ENCODE measurements around the gene DNAI1.

DNAI1 gene

DNA sequence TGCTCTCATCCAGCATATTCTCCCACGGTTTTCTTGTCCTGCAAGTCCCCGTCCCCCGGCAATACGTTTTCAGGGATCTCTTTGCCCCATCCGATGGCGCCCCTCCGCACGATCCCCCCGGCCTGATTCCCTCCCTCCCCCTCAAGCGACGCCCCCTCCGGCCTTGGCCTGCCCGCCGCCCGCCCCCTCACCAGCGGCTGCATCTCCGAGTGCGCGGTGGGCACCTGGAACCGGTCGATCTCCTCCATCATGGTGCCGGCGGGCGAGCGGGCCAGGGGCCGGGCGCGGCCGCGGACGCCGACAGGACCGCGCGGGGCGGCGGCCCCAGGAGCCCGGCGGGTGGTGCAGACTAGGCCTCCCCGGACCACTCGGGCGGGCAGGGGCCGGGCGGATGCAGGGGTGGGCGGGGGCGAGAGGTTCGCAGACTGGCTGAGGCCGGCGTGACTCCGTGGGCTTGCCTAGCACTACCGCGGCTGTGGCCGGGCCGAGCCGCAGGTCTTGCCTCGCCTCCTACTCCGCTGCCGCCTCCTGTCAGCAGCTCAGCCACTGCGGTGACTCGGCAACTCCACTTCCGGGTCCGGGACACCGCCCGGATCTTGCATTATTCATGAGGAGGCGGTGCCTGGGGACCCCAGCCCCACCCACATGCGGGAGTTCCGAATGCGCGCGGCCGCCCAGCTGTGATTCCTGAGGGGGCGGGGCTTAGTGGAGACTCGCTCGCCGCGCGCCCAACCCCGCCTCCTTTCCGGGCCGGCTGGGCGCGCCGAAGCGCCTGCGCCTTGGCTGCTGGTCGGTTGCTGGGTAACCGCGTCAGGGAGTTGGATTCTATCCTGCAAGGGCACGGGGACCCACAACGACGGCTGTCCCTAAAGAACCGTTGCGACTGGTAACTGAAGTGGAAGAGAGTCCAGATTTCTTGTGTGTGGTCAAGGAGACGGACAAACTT is at the start of gene DNAI1, which contains the start of gene FAM219A:
Gene DNAI1, plus strand, starts transcription at position 793 of the 946 bp plus-strand sequence. CDS start 201 bp downstream, outside the sequence.
Gene FAM219A, minus strand, starts transcription at position 558 of the 946 bp plus-strand sequence. Its CDS starts 307 bp downstream, at position 251.
- H3K4me3 ChIP-seq (ENCODE audit: low read depth, low read length), result peak within 1 kb of the TSS; percentile 62
- peak; percentile 99 for DNase-seq (ENCODE audit: low read depth)
- TF ChIP-seq, protein P1, sequence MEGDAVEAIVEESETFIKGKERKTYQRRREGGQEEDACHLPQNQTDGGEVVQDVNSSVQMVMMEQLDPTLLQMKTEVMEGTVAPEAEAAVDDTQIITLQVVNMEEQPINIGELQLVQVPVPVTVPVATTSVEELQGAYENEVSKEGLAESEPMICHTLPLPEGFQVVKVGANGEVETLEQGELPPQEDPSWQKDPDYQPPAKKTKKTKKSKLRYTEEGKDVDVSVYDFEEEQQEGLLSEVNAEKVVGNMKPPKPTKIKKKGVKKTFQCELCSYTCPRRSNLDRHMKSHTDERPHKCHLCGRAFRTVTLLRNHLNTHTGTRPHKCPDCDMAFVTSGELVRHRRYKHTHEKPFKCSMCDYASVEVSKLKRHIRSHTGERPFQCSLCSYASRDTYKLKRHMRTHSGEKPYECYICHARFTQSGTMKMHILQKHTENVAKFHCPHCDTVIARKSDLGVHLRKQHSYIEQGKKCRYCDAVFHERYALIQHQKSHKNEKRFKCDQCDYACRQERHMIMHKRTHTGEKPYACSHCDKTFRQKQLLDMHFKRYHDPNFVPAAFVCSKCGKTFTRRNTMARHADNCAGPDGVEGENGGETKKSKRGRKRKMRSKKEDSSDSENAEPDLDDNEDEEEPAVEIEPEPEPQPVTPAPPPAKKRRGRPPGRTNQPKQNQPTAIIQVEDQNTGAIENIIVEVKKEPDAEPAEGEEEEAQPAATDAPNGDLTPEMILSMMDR (IDR thresholded peaks at IDR 0.05; ENCODE audit: insufficient read depth, low read depth, low read length, missing control alignments), result no peak

DNA sequence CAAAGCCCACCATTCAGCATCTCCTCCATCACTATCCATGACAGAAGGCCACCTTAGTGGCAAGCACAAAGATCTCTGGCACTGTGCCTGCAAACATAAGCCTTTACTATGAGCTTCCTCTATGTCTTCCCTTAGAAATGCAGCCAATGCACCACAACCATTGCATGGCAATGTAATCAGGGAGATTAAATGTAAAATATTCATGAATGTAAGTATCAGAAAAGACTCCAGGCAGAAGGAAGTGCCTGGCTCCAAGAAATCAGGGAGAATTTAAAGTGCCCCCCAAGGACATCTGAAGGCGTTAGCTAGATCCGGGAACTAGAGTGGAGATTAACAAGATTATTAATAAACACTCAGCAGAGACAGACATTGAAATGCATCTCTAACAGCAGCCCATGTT is 49.5 kb upstream of the DNAI1 start:
- TF ChIP-seq, protein P1 (IDR thresholded peaks at IDR 0.05; ENCODE audit: insufficient read depth, low read depth, low read length, missing control alignments), result no peak
- H3K4me3 ChIP-seq (ENCODE audit: low read depth, low read length), result no peak overlapping the region
- DNase-seq (ENCODE audit: low read depth), result no peak

DNA sequence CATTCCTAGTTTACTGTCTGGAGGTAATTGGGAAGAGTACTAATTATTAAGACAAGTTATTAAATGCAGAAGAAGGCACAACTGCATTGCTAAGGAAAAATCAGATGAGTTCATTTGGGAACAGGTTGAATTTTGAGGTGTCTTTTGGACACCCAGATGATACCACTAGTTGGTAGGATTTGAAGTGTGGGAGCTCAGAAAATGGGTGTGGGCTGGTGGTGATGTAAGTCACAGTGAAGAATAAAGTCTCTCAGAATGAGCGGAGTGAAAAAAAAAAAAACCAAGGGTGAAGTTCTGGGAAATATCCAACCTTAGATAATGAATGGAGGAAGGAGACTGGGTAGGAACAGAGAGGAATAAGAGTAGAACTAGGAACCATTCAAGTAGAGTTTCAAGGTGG is 46.3 kb upstream of the DNAI1 start:
- no peak for DNase-seq (ENCODE audit: low read depth)
- TF ChIP-seq, protein P1 (IDR thresholded peaks at IDR 0.05; ENCODE audit: insufficient read depth, low read depth, low read length, missing control alignments), result no peak
- H3K4me3 ChIP-seq (ENCODE audit: low read depth, low read length), result no peak overlapping the region

DNA sequence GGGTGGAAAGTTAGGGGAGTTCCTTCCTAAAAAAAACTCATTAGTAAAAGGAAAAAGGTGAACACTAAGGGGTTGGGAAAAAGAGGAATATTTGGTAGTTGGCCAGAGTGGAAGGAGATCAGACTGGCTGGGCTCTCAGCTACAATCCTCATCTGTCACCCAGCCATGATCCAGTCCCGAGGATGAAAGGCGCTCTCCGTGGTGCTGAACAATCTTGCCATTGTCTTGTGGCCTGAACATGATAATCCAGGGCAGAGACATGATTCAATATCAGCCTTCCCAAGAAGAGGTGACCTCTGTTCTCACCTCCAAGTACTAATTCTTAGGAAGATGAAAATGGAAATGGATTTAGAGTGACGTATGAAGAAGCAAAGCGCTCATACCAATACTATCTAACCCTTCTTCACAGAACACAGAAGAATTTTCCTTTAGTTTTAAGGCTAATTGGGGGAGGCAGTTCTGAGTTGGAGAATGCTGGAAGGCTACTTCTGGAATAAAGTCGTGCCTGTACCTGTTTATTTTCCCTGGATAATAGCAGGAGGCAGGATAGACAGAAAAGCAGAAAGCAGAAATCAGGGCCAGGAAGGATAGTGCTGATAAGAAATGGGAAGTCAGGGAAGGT is 45.3 kb upstream of the DNAI1 start:
- peak; percentile 28 for DNase-seq (ENCODE audit: low read depth)

DNA sequence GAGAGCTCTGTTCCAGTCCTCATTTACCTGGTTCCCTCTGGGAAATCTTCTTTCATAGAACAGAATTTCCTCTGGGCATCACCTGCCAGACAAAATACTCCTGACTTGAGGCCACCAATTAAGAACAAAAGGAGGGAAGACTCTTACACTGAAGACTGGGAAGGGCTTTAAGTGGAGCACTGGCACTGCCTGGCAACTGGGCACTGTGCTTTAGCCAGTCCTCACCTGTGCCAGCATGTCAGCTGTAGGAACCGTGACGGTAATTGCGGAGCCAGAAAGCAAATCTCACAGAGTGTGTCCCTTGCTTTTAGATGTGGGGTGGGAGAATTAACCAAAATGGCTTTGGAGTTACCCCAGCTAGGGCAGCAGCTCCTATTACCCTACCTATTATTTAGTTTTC is 40.9 kb upstream of the DNAI1 start:
- no peak for DNase-seq (ENCODE audit: low read depth)
- no peak overlapping the region for H3K4me3 ChIP-seq (ENCODE audit: low read depth, low read length)
- TF ChIP-seq, protein P1 (IDR thresholded peaks at IDR 0.05; ENCODE audit: insufficient read depth, low read depth, low read length, missing control alignments), result no peak

More for the DNA sequence above, 45.3 kb upstream of the DNAI1 start:
- TF ChIP-seq, protein P1 (IDR thresholded peaks at IDR 0.05; ENCODE audit: insufficient read depth, low read depth, low read length, missing control alignments), result no peak
- no peak overlapping the region for H3K4me3 ChIP-seq (ENCODE audit: low read depth, low read length)

DNA sequence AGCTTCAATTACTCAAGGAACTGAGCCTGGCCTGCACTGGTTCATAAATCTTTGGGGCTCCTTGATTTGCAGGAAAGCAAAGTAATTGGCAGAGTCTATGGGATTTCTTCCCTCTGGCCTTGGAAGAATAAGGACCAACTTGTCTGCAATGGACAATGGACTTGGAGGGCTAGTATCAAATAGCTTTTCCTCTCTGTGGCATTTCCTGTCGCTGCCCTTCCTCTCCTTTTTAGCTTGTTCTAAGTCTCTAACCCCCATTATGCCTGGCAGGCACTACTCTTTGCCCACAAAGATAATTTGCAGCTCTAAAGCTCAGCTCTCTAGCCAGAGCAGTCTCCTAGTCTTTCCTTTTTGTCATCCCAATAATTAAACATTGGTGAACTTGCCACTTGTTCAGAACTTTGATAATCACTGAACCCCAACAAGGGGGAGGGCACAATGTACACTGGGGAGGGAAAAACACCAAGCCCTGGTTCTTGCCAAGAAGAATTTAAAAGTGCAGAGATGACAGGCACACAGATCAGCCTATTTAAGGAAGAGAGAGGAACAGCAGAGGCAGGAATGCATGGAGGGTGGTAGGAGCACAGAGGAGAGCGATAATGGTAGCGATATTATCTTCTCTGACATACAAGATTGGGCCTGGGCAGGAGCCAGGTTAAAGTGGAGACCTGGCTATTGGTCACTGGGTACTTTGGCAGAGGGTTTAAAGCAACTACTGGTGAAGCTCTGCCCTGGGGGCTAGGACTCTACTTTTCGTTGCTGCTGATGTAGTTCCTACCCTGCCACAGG is 38.7 kb upstream of the DNAI1 start:
- TF ChIP-seq, protein P1 (IDR thresholded peaks at IDR 0.05; ENCODE audit: insufficient read depth, low read depth, low read length, missing control alignments), result no peak
- no peak overlapping the region for H3K4me3 ChIP-seq (ENCODE audit: low read depth, low read length)
- DNase-seq (ENCODE audit: low read depth), result no peak

All from GM12865 (cell line).